HUES6 (cell line): Measurements from ENCODE around the gene SRP9.
"Not testable (repeated sequence)": the region's sequence is repeated elsewhere in the genome, so short reads cannot be mapped to it uniquely, and the experiment has no call there.

Source experiments
- H3K27ac ChIP-seq: 2 replicates; pipeline ENCODE4 v1.7.0; 2013; ENCODE audit warnings: low read depth, mild to moderate bottlenecking, low read length, inconsistent platforms
- H3K27me3 ChIP-seq: 2 replicates; pipeline ENCODE4 v1.6.1; 2013; ENCODE audit warnings: low read length; ENCODE audit not compliant: control insufficient read depth, insufficient read depth
- H3K36me3 ChIP-seq: 2 replicates; pipeline ENCODE4 v1.6.1; 2013; ENCODE audit warnings: low read length; ENCODE audit not compliant: control insufficient read depth, insufficient read depth
- H3K4me1 ChIP-seq: 2 replicates; pipeline ENCODE4 v1.6.1; 2013; ENCODE audit warnings: low read length; ENCODE audit not compliant: control insufficient read depth, insufficient read depth
- H3K4me3 ChIP-seq: 2 replicates; pipeline ENCODE4 v1.5.1; 2013; ENCODE audit warnings: low read depth, low read length
- H3K9ac ChIP-seq: one replicate; pipeline ENCODE4 v1.6.1; 2013; ENCODE audit warnings: mild to moderate bottlenecking, low read length
- H3K9me3 ChIP-seq: 2 replicates; pipeline ENCODE4 v1.6.1; 2013; ENCODE audit warnings: low read depth, low read length; ENCODE audit not compliant: control insufficient read depth, insufficient read depth

Gene SRP9

DNA sequence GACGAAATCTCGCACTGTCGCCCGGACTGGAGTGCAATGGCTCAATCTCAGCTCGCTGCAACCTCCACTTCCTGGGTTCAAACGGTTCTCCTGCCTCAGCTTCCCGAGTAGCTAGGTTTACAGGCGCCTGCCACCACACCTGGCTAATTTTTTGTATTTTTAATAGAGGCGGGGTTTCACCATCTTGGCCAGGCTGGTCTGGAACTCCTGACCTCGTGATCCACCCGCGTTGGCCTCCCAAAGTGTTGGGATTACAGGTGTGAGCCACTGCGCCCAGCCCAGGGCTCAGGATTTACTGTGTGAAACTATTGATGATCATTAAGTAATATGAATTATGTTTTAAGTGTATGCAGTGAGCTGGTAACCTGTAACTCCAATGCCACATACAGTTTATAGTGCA lies 1.5 kb downstream of the SRP9 start:
- peak overlapping the region; percentile 93 for H3K4me3 ChIP-seq
- not testable (repeated sequence) for H3K9me3 ChIP-seq, H3K27me3 ChIP-seq, H3K9ac ChIP-seq, H3K27ac ChIP-seq
- peaks cover 39% of the 10 kb centered on the region for H3K36me3 ChIP-seq
- H3K4me1 ChIP-seq = peaks cover 22% of the 10 kb centered on the region

DNA sequence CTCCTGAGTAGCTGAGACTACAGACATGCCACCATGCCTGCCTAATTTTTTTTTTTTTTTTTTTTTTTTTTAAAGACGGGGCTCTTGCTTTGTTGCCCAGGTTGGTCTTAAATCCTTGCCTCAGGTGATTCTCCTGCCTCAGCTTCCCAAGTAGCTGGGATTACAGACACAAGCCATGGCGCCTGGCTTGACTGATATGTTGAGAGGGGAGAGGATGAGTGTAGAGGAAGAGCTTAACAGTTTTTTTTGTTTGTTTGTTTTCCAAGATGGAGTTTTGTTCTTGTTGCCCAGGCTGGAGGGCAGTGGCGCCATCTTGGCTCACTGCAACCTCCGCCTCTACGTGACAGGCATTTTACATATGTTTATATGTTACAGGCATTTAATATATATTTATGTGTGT lies 2.5 kb downstream of the SRP9 start:
- H3K4me1 ChIP-seq = peaks cover 22% of the 10 kb centered on the region
- peak overlapping the region; percentile 93 for H3K4me3 ChIP-seq
- H3K36me3 ChIP-seq = peaks cover 47% of the 10 kb centered on the region
- H3K9ac ChIP-seq = no peak overlapping the region
- H3K27me3 ChIP-seq = no peaks in the 10 kb centered on the region
- no peak overlapping the region for H3K27ac ChIP-seq
- no peaks in the 10 kb centered on the region for H3K9me3 ChIP-seq

DNA sequence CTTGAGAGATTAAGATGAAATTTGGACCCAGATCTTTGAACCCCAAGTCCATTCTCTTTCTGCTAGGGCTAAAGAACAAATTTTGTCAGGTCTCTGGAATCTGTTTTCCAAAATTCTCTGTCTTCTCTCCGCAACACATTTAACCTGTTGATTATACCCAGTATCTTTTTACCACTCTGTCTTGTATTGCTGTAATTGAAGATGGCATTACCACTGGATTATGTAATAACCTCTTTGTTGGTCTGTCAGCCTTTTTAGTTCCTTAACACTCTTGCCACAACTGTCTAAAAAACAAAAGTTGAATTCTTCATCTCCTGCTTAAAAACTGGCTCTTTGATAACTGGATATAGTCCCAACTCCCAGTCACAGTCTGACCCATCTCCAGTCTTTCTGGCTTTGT lies 3.0 kb downstream of the SRP9 start:
- H3K27ac ChIP-seq = no peak overlapping the region
- H3K36me3 ChIP-seq = peaks cover 50% of the 10 kb centered on the region
- no peaks in the 10 kb centered on the region for H3K27me3 ChIP-seq
- H3K4me1 ChIP-seq = peaks cover 22% of the 10 kb centered on the region
- H3K4me3 ChIP-seq = no peak overlapping the region
- H3K9ac ChIP-seq = no peak overlapping the region
- H3K9me3 ChIP-seq = no peaks in the 10 kb centered on the region

DNA sequence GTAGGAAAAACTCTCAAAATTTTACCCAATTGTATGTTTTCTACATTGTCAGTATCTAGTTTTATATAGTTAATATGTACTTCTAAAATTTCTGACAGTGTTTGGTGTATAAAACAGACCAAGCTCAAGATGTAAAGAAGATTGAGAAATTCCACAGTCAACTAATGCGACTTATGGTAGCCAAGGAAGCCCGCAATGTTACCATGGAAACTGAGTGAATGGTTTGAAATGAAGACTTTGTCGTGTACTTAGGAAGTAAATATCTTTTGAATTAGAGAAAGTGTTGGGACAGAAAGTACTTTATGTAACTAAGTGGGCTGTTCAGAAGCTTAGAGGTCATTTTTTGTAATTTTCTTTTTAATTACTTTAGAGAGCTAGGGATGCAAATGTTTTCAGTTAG lies 11.5 kb downstream of the SRP9 start:
- H3K4me1 ChIP-seq, H3K9ac ChIP-seq, H3K27me3 ChIP-seq, H3K4me3 ChIP-seq, H3K27ac ChIP-seq: not testable (repeated sequence)
- Histone ChIP-seq H3K9me3 (peaks cover 28% of the 10 kb centered on the region), H3K36me3 (peaks cover 92% of the 10 kb centered on the region)

DNA sequence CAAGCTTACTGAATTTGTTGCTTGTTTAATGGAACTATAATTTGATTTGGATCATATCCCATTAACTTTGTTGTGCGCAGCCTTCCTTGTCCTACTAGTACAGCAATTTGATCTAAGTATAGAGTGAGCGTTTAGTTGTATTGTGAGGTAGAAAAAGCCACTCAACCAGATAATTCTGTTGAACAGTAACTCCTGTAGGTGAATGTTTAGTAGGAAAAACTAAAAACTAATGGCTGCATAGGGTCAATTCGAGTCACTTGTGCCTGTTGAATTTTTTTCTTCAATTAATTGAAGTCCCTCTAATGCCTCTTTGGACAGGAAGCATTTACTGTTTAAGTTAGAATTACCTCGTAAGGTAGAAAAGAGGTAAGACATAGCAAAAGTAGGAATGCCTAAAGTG lies 17.3 kb downstream of the SRP9 start:
- Histone ChIP-seq H3K4me3 (no peak overlapping the region), H3K36me3 (peaks cover 49% of the 10 kb centered on the region)

DNA sequence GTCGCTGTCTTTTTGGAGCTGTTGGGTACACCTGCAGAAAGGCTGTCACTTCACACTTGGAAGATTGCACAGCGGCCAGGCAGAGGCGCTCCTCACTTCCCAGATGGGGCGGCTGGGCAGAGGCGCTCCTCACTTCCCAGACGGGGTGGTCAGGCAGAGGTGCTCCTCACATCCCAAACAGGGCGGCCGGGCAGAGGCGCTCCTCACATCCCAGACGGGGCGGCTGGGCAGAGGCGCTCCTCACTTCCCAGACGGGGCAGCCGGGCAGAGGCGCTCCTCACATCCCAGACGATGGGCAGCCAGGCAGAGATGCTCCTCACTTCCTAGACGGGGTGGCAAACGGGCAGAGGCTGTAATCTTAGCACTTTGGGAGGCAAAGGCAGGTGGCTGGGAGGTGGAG lies 18.5 kb downstream of the SRP9 start:
- H3K36me3 ChIP-seq = peaks cover 38% of the 10 kb centered on the region
- not testable (repeated sequence) for H3K4me1 ChIP-seq
- H3K9me3 ChIP-seq = peaks cover 45% of the 10 kb centered on the region

More for the DNA sequence above, 17.3 kb downstream of the SRP9 start:
- Histone ChIP-seq H3K27me3 (no peaks in the 10 kb centered on the region), H3K4me1 (no peaks in the 10 kb centered on the region), H3K9me3 (peaks cover 51% of the 10 kb centered on the region), H3K27ac (no peak overlapping the region), H3K9ac (no peak overlapping the region)

DNA sequence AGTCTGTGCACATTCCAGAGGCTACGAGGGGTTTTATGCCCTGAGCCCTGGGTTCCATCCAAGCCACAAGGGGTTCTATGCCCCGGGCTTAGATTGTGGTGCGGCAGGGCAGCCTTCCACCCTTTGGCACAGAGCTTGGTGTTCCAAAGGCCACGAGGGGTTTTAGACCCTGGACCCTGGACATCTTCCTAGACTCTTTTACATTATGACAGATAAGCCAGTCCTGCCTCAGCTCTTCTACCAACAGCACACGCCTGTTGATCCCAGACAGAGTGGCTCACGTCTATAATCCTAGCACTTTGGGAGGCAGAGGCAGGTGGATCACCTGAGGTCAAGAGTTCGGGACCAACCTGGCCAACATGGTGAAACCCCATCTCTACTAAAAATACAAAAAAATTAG lies 23.5 kb downstream of the SRP9 start:
- H3K27me3 ChIP-seq, H3K27ac ChIP-seq, H3K9ac ChIP-seq, H3K36me3 ChIP-seq, H3K4me1 ChIP-seq, H3K9me3 ChIP-seq, H3K4me3 ChIP-seq: not testable (repeated sequence)

More for the DNA sequence above, 18.5 kb downstream of the SRP9 start:
- not testable (repeated sequence) for H3K27ac ChIP-seq, H3K4me3 ChIP-seq, H3K9ac ChIP-seq, H3K27me3 ChIP-seq

DNA sequence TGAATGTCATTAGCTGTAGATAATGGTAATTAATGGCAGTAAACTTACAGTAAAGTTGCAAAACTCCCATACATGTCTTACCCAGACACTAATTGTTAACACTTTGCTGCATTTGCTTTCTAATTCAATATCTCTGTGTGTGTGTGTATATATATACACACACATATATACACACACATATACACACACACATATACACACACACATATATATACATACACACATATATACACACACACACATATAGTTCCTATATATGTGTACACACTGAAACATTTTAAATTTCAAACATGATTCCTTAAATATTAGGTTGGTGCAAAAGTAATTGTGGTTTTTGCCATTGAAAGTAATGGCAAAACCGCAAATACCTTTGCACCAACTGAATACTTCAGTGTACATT lies 28.6 kb downstream of the SRP9 start:
- Histone ChIP-seq H3K36me3 (no peaks in the 10 kb centered on the region), H3K9ac (no peak overlapping the region), H3K27ac (no peak overlapping the region), H3K4me3 (no peak overlapping the region), H3K9me3 (no peaks in the 10 kb centered on the region), H3K27me3 (no peaks in the 10 kb centered on the region), H3K4me1 (peaks cover 8% of the 10 kb centered on the region)

DNA sequence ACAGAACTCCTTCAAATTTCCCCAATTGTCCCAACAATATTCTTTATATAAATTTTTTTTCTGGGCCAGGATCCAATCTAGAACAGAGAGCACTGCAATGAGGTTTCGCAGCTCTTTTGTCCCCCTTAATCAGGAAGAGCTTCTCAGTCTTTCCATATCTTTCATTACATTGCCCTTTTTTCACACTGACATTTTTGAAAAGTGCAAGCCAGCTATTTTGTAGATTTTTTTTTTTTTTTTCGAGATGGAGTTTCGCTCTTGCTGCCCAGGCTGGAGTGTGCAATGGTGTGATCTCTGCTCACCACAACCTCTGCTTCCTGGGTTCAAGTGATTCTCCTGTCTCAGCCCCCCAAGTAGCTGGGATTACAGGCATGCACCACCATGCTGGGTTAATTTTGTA lies 29.1 kb downstream of the SRP9 start:
- peaks cover 12% of the 10 kb centered on the region for H3K4me1 ChIP-seq
- H3K27me3 ChIP-seq, H3K9me3 ChIP-seq, H3K36me3 ChIP-seq, H3K27ac ChIP-seq, H3K9ac ChIP-seq, H3K4me3 ChIP-seq: not testable (repeated sequence)

DNA sequence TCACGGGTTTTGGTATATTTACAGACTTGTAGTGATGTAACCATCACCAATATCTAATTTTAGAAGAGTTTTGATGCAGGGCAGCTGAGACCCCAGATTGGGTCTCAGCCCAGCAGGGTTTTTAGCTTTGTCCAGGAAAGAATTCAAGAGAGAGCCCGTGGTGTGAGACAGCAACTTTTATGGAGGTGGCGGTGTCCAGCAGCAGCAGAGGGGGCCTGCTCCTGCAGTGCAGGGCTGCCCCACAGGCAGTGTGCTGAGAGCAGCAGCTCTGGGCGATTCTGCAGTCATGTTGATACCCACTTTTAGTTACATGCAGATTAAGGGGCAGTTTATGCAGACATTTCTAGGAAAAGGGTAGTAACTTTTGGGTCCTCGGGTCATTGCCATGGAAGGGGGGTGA lies 30.5 kb downstream of the SRP9 start:
- Histone ChIP-seq H3K36me3 (peaks cover 7% of the 10 kb centered on the region; the same call in 1 of the 2 replicates), H3K9ac (no peak overlapping the region), H3K27ac (no peak overlapping the region), H3K9me3 (no peaks in the 10 kb centered on the region), H3K4me3 (no peak overlapping the region), H3K27me3 (no peaks in the 10 kb centered on the region), H3K4me1 (peaks cover 22% of the 10 kb centered on the region)

DNA sequence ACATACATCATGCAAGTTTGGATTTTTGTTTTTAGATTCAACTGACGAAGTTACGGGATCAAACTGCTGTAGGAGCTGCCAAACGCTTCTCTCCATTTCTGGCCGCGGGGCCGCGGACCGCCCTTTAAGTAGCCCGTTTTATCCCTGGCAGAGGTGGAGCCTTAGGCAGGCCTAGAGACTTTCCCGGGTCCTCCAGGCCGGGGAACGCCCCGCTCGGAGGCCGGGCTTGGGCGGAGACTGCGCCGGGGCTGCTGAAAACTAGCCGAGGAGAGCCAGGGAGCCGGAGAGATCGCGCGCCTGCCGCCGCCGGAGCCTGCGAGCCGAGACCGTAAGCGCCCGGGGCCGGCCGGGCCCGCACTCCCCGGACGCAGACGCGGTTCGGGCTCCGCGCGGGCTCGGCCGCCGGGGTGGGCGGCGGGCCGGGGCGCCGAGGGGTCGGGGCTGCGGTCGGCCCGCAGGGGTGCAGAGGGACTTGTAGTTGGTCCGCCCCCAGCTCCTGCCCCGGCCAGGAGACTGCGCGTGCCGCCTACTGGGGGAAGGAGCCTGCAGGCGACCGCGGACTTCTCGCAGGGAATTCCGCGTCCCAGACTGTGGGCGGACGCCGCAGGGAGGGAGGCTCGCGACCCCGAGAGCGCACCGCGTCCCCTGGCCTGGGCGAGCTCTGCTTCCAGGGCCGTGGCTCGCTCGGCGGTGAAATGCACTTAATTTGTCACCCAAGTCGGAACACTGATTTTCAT lies 32.4 kb downstream of the SRP9 start, which contains the start of gene EPHX1:
TSS of gene EPHX1 (plus strand) at position 283 of the 737 bp plus-strand sequence. CDS start 18,606 bp downstream, outside the sequence.
- Histone ChIP-seq H3K27me3 (no peaks in the 10 kb centered on the region), H3K36me3 (peaks cover 7% of the 10 kb centered on the region; the same call in 1 of the 2 replicates), H3K4me3 (peak within 1 kb of the TSS; percentile 75), H3K4me1 (peaks cover 29% of the 10 kb centered on the region), H3K27ac (peak within 1 kb of the TSS; percentile 60; the same call in 1 of the 2 replicates), H3K9me3 (no peaks in the 10 kb centered on the region), H3K9ac (peak within 1 kb of the TSS; percentile 86)
